Omental fat pad (tissue), 4 donors: Measurements from ENCODE around the gene RPL5. TPM values are rescaled to one million over a fixed set of nuclear protein-coding genes. Genes with fewer than 3 reads are reported as not detected.

ENCODE experiments used
- ATAC-seq: fragments of 150-250 bp; one replicate; pipeline ENCODE4 v1.9.1; 2016; ENCODE audit warnings: mild to moderate bottlenecking, moderate library complexity; ENCODE audit not compliant: low FRiP score
- DNase-seq: peaks from one replicate; pipeline ENCODE4 v3.0.0-alpha.2; 2019; ENCODE audit warnings: low spot score
- CTCF ChIP-seq, 3 donors: fragments of 450-650 bp; IDR thresholded peaks; one replicate each; pipeline ENCODE4 v1.5.1; 2016 to 2017; ENCODE audit warnings: antibody characterized with exemption in 3 of 3, mild to moderate bottlenecking in 3 of 3, moderate library complexity in 2 of 3
- total RNA-seq, 4 donors: library from RNA; depleted of rRNA; stranded (reverse); fragments of >200 nt; gene quantifications; one replicate each; pipeline ENCODE4 v1.1.0, GENCODE V29; 2016

The RPL5 gene
- total RNA-seq, 4 donors from 2014 or later: 1,480 to 1,916 (median 1,561) TPM

- no peak for TF ChIP-seq CTCF (IDR thresholded peaks at IDR 0.05)
- ATAC-seq: no peak
- DNase-seq: no peak
Measured at GRCh38 chr1:92843429-92844352, 11.9 kb downstream of the RPL5 start.

GRCh38 chr1:92844439-92844838 is 12.6 kb downstream of the RPL5 start:
- DNase-seq (no peak), ATAC-seq (no peak)
- no peak for TF ChIP-seq CTCF (IDR thresholded peaks at IDR 0.05)

GRCh38 chr1:92845908-92846307 is 14.1 kb downstream of the RPL5 start:
- TF ChIP-seq CTCF (IDR thresholded peaks at IDR 0.05): no peak
- ATAC-seq (no peak), DNase-seq (no peak)

GRCh38 chr1:92848201-92848600 is 16.4 kb downstream of the RPL5 start:
- ATAC-seq (no peak), DNase-seq (no peak)
- TF ChIP-seq CTCF (IDR thresholded peaks at IDR 0.05): no peak

- no peak for TF ChIP-seq CTCF (IDR thresholded peaks at IDR 0.05)
- DNase-seq: no peak
Measured at GRCh38 chr1:92850019-92850418, 18.2 kb downstream of the RPL5 start.

GRCh38 chr1:92851729-92852128 is 19.9 kb downstream of the RPL5 start:
- no peak for DNase-seq
- TF ChIP-seq CTCF (IDR thresholded peaks at IDR 0.05): no peak
- ATAC-seq: peak; percentile 74

More at GRCh38 chr1:92850019-92850418, 18.2 kb downstream of the RPL5 start:
- no peak for ATAC-seq

GRCh38 chr1:92853299-92853698 is 21.5 kb downstream of the RPL5 start:
- DNase-seq (no peak), ATAC-seq (no peak)
- TF ChIP-seq CTCF (IDR thresholded peaks at IDR 0.05): no peak
